PC-9 (cell line): ENCODE results near the gene B3GNT7. TPM values are rescaled to one million over a fixed set of nuclear protein-coding genes. Genes with fewer than 3 reads are reported as not detected.

ENCODE experiments used
- BruUV-seq: library from RNA; stranded (reverse); fragments of 400-500 nt; replicated peaks from 2 replicates; lab custom pipeline; 2021; lab: Mats Ljungman, UMichigan
- CTCF ChIA-PET: fragments of 300-600 bp; sonication (Branson Sonifier 250); formaldehyde crosslinking; loops from one replicate; lab custom pipeline; 2022; ENCODE audit warnings: antibody characterized with exemption; lab: Charles Lee
- POLR2A ChIA-PET: fragments of 300-600 bp; sonication (Branson Sonifier 250); formaldehyde crosslinking; loops from one replicate; lab custom pipeline; 2022; ENCODE audit warnings: antibody characterized with exemption; ENCODE audit not compliant: unreplicated experiment; lab: Charles Lee
- DNase-seq, 2 experiments: peaks; one replicate each; pipeline versions ENCODE4 v3.0.0 to v3.0.0-alpha.2; 2015 to 2022; ENCODE audit warnings: mixed read lengths in 1 of 2
- H2AFZ ChIP-seq: fragments of 200-600 bp; sonication (generic); 2 replicates; pipeline ENCODE4 v1.8.1; 2017; ENCODE audit warnings: antibody characterized with exemption
- H3F3A ChIP-seq: fragments of 200-600 bp; sonication (generic); 2 replicates; pipeline ENCODE4 v1.8.1; 2017; ENCODE audit warnings: antibody characterized with exemption, mild to moderate bottlenecking, low read depth; ENCODE audit not compliant: insufficient read depth
- H3K27ac ChIP-seq: fragments of 200-600 bp; sonication (generic); 2 replicates; pipeline ENCODE4 v1.6.1; 2016; ENCODE audit warnings: mixed run types
- H3K27me3 ChIP-seq: fragments of 200-600 bp; sonication (generic); 2 replicates; pipeline ENCODE4 v1.6.1; 2016; ENCODE audit warnings: low read depth, mixed run types; ENCODE audit not compliant: insufficient read depth
- H3K36me3 ChIP-seq: fragments of 200-600 bp; sonication (generic); 2 replicates; pipeline ENCODE4 v1.6.1; 2016; ENCODE audit warnings: low read depth, mixed run types
- H3K4me1 ChIP-seq: fragments of 200-600 bp; sonication (generic); replicated peaks from 2 replicates; pipeline ENCODE4 v1.6.1; 2016; ENCODE audit warnings: mixed run types; ENCODE audit not compliant: insufficient read depth
- H3K4me2 ChIP-seq: fragments of 200-600 bp; sonication (generic); 2 replicates; pipeline ENCODE4 v1.6.1; 2017; ENCODE audit warnings: mixed run types
- H3K4me3 ChIP-seq: fragments of 200-600 bp; sonication (generic); 2 replicates; pipeline ENCODE4 v1.6.1; 2016; ENCODE audit warnings: mixed run types
- H3K79me2 ChIP-seq: fragments of 200-600 bp; sonication (generic); 2 replicates; pipeline ENCODE4 v1.6.1; 2017; ENCODE audit warnings: low read depth, mixed run types
- H3K9me2 ChIP-seq: fragments of 200-600 bp; sonication (generic); 2 replicates; pipeline ENCODE4 v1.8.1; 2017; ENCODE audit warnings: mild to moderate bottlenecking; ENCODE audit not compliant: insufficient read depth
- H3K9me3 ChIP-seq: fragments of 200-600 bp; sonication (generic); 2 replicates; pipeline ENCODE4 v1.8.1; 2016; ENCODE audit warnings: low read depth; ENCODE audit not compliant: insufficient read depth
- H4K20me1 ChIP-seq: fragments of 200-600 bp; sonication (generic); 2 replicates; pipeline ENCODE4 v1.8.1; 2017; ENCODE audit not compliant: insufficient read depth
- EZH2 ChIP-seq: fragments of 200-600 bp; sonication (generic); IDR thresholded peaks from 2 replicates; pipeline ENCODE4 v1.8.0; 2017; ENCODE audit warnings: antibody characterized with exemption, low read depth
- intact Hi-C: fragments of 100-400 bp; cut with micrococcal nuclease; formaldehyde crosslinking; loops from one replicate; pipeline ENCODE4 v1.10.0; 2022; ENCODE audit not compliant: unreplicated experiment
- total RNA-seq: library from RNA; stranded (reverse); gene quantifications from 2 replicates; pipeline ENCODE4 v1.2.3, GENCODE V29; 2021
- TF ChIP-seq, protein P1 (sequence below): fragments of 200-600 bp; sonication (generic); conservative IDR thresholded peaks from 2 replicates; pipeline ENCODE4 v1.6.1; 2017; ENCODE audit warnings: mixed run types, antibody characterized with exemption, mild to moderate bottlenecking, moderate library complexity

Gene B3GNT7
- total RNA-seq, 1 experiment from 2014 or later, result 14.0 TPM

DNA sequence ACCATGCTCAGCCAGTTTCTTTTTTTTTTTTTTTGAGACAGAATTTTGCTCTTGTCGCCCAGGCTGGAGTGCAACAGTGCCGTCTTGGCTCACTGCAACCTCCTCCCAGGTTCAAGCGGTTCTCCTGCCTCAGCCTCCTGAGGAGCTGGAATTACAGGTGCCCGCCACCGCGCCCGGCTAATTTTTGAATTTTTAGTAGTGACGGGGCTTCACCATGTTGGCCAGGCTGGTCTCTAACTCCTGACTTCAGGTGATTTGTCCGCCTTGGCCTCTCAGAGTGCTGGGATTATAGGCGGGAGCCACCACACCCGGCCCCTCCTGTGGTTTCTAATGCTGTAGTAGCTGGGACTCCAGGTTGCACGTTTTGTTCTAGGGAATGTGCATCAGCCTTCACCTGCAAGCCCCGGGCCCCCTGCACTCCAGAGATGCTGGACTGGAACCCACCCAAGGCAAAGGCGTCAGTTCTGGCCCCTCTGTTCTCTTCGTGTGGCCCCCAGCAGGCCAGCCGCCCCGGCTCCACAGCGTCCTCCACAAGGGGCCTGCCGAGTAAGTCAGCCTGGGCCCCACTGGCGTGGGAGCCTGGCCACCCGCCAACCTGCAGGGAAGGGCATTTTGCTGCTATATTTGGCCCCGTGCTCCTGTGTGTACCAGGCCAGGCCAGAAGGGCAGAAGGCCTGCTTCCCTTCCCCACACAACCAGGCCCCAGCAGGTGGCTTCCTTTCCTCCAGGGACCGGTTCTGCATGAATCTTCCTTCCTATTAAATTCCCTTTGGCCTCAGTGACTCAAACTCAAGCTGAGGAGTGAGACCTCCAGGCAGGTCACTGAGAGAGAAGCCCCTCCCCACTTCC, 25.7 kb upstream of the B3GNT7 start:
- intact Hi-C loops, result no loop called here
- Histone ChIP-seq H3K9me2 (no peaks in the 10 kb centered on the region), H3K9me3 (no peaks in the 10 kb centered on the region), H3K27ac (peak overlapping the region; percentile 56), H2AFZ (no peak overlapping the region), H3K79me2 (no peaks in the 10 kb centered on the region), H3K27me3 (no peaks in the 10 kb centered on the region), H3F3A (peaks cover 31% of the 10 kb centered on the region), H3K4me2 (peak overlapping the region; percentile 52), H4K20me1 (no peaks in the 10 kb centered on the region), H3K4me1 (peaks cover 57% of the 10 kb centered on the region), H3K36me3 (no peaks in the 10 kb centered on the region), H3K4me3 (no peak overlapping the region)
- ChIA-PET POLR2A (interaction anchor here (0.6 kb wide), 2 partner anchors 21 to 118 kb away, joined by 3 to 5 read pairs; no protein-coding TSS in a partner anchor), CTCF (interaction anchor here (0.6 kb wide), 1 partner anchor 79 kb away, joined by 3 read pairs; no protein-coding TSS in a partner anchor)
- BruUV-seq, result no TSS peak
- TF ChIP-seq, protein P1, sequence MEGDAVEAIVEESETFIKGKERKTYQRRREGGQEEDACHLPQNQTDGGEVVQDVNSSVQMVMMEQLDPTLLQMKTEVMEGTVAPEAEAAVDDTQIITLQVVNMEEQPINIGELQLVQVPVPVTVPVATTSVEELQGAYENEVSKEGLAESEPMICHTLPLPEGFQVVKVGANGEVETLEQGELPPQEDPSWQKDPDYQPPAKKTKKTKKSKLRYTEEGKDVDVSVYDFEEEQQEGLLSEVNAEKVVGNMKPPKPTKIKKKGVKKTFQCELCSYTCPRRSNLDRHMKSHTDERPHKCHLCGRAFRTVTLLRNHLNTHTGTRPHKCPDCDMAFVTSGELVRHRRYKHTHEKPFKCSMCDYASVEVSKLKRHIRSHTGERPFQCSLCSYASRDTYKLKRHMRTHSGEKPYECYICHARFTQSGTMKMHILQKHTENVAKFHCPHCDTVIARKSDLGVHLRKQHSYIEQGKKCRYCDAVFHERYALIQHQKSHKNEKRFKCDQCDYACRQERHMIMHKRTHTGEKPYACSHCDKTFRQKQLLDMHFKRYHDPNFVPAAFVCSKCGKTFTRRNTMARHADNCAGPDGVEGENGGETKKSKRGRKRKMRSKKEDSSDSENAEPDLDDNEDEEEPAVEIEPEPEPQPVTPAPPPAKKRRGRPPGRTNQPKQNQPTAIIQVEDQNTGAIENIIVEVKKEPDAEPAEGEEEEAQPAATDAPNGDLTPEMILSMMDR, result no peak
- TF ChIP-seq EZH2, result no peak
- peak in 1 of 2 experiments; percentile 72 for DNase-seq

DNA sequence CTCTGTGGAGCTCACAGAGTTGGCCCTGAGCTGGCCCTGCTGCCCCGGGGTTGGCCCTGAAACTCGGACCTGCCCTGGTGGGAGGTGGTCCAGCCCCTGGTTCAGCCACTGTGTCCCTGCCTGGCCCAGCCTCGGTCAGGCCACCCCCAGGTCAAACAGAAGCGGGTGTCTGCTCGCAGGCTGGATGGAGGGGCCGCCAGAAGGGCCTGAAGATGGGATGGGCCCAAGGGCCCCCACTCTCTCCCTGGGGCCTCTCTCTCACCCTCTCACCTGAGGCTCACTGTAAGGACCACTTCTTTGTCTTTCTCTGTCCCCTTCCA, 25.1 kb upstream of the B3GNT7 start:
- Histone ChIP-seq H4K20me1 (no peaks in the 10 kb centered on the region), H3K4me1 (peaks cover 54% of the 10 kb centered on the region), H3F3A (peaks cover 26% of the 10 kb centered on the region), H3K27me3 (no peaks in the 10 kb centered on the region), H3K9me3 (no peaks in the 10 kb centered on the region), H3K36me3 (no peaks in the 10 kb centered on the region), H3K9me2 (no peaks in the 10 kb centered on the region), H3K4me2 (peak overlapping the region; percentile 52), H3K79me2 (no peaks in the 10 kb centered on the region), H3K27ac (peak overlapping the region; percentile 56), H2AFZ (no peak overlapping the region), H3K4me3 (no peak overlapping the region)
- POLR2A ChIA-PET, result interaction anchor here (0.6 kb wide), 2 partner anchors 22 to 118 kb away, joined by 3 to 5 read pairs; no protein-coding TSS in a partner anchor
- no peak for DNase-seq
- CTCF ChIA-PET, result interaction anchor here (0.6 kb wide), 1 partner anchor 78 kb away, joined by 3 read pairs; no protein-coding TSS in a partner anchor
- BruUV-seq, result no TSS peak
- intact Hi-C loops, result no loop called here
- TF ChIP-seq, protein P1, result no peak
- TF ChIP-seq EZH2, result no peak

DNA sequence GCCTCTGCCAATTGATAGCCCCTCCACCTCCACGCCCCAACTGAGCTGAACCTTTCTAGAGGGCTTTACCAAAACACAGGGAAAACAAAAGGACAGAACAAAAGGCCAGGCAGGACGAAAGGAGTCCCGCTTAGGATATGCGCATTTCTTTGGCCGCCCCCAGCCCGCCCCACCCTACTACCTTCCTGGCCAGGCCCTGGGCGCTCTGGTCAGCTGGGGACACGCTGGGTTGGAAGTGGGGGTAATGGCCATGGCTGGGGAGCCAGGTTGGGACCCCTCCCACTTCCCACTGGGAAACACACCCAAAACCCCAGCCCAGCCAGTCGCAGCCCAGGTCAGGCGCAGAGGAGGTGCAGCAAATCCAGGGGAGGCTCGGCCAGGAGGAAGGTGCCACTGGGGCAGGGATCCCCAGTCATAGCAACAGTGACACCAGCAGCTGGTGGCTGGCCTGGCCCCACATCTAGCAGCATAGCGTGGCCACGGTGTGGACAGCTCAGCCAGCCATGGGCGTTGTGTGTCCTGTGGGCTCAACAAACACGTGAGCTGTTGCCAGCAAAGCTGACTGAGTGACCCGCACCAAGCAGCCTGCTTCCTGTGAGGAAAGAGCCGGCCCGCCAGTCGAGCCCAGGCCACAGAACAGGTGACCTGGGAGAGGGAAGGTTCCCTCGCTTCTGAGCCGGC, 24.6 kb upstream of the B3GNT7 start:
- CTCF ChIA-PET, result interaction anchor here (0.6 kb wide), 1 partner anchor 78 kb away, joined by 3 read pairs; no protein-coding TSS in a partner anchor
- Histone ChIP-seq H3K36me3 (no peaks in the 10 kb centered on the region), H3K4me3 (no peak overlapping the region), H4K20me1 (no peaks in the 10 kb centered on the region), H3F3A (peaks cover 21% of the 10 kb centered on the region), H3K27me3 (no peaks in the 10 kb centered on the region), H3K9me3 (no peaks in the 10 kb centered on the region), H2AFZ (no peak overlapping the region), H3K4me2 (peak overlapping the region; percentile 52; the same call in 1 of the 2 replicates), H3K4me1 (peaks cover 50% of the 10 kb centered on the region), H3K79me2 (no peaks in the 10 kb centered on the region), H3K27ac (peak overlapping the region; percentile 56; the same call in 1 of the 2 replicates), H3K9me2 (no peaks in the 10 kb centered on the region)
- POLR2A ChIA-PET, result interaction anchor here (0.6 kb wide), 1 partner anchor 22 kb away, joined by 3 read pairs; no protein-coding TSS in a partner anchor
- TF ChIP-seq EZH2, result no peak
- TF ChIP-seq, protein P1, result no peak
- BruUV-seq, result no TSS peak
- intact Hi-C loops, result no loop called here
- DNase-seq, result no peak
